ENCODE data around the gene ITGB1BP2.
"Not testable (repeated sequence)": the region's sequence is repeated elsewhere in the genome, so short reads cannot be mapped to it uniquely, and the experiment has no call there.

Gene ITGB1BP2

GRCh38 chrX:71302461-71303213 is 1.1 kb downstream of the ITGB1BP2 start:
- DNase-seq (ENCODE audit: insufficient read length, low spot score): no peak
- FAIRE-seq: no peak
- TF ChIP-seq SPI1 (IDR thresholded peaks at IDR 0.05; ENCODE audit: low read depth, low read length): no peak

GRCh38 chrX:71304561-71304960 is 3.0 kb downstream of the ITGB1BP2 start:
- DNase-seq (ENCODE audit: insufficient read length, low spot score): no peak
- FAIRE-seq: no peak
- no peak for TF ChIP-seq POLR2A (IDR thresholded peaks at IDR 0.05; ENCODE audit: low read depth, low read length)
- TF ChIP-seq TAF1 (IDR thresholded peaks at IDR 0.05; ENCODE audit: low read depth, low read length): no peak
- TF ChIP-seq PAX5 (IDR thresholded peaks at IDR 0.05; ENCODE audit: insufficient read depth, low read length, severe bottlenecking): no peak
- no peak for TF ChIP-seq POLR2AphosphoS5 (IDR thresholded peaks at IDR 0.05; ENCODE audit: low read depth, low read length)
- TF ChIP-seq POU2F2 (IDR thresholded peaks at IDR 0.05; ENCODE audit: low read depth, low read length): no peak
- TF ChIP-seq SPI1 (IDR thresholded peaks at IDR 0.05; ENCODE audit: low read depth, low read length): no peak

- DNase-seq (ENCODE audit: insufficient read length, low spot score) (no peak), FAIRE-seq (peak; percentile 48)
- TF ChIP-seq POU2F2 (IDR thresholded peaks at IDR 0.05; ENCODE audit: low read depth, low read length) (no peak), POLR2AphosphoS5 (IDR thresholded peaks at IDR 0.05; ENCODE audit: low read depth, low read length) (no peak), PAX5 (IDR thresholded peaks at IDR 0.05; ENCODE audit: insufficient read depth, low read length, severe bottlenecking) (no peak), TAF1 (IDR thresholded peaks at IDR 0.05; ENCODE audit: low read depth, low read length) (no peak), POLR2A (IDR thresholded peaks at IDR 0.05; ENCODE audit: low read depth, low read length) (no peak), SPI1 (IDR thresholded peaks at IDR 0.05; ENCODE audit: low read depth, low read length) (no peak)
These were observed 14.4 kb downstream of the ITGB1BP2 start for GRCh38 chrX:71315917-71316316.

- not testable (repeated sequence) for DNase-seq (ENCODE audit: insufficient read length, low spot score); FAIRE-seq
These were observed 15.4 kb downstream of the ITGB1BP2 start for GRCh38 chrX:71316959-71317358.

- DNase-seq (ENCODE audit: insufficient read length, low spot score): no peak
- TF ChIP-seq POLR2AphosphoS5 (IDR thresholded peaks at IDR 0.05; ENCODE audit: low read depth, low read length) (no peak), TAF1 (IDR thresholded peaks at IDR 0.05; ENCODE audit: low read depth, low read length) (no peak)
- FAIRE-seq: no peak
These were observed 18.6 kb downstream of the ITGB1BP2 start for GRCh38 chrX:71320126-71320525.

GRCh38 chrX:71321731-71322130 is 20.2 kb downstream of the ITGB1BP2 start:
- no peak for DNase-seq (ENCODE audit: insufficient read length, low spot score)
- TF ChIP-seq POLR2A (IDR thresholded peaks at IDR 0.05; ENCODE audit: low read depth, low read length): no peak
- TF ChIP-seq PAX5 (IDR thresholded peaks at IDR 0.05; ENCODE audit: insufficient read depth, low read length, severe bottlenecking): no peak
- no peak for TF ChIP-seq SPI1 (IDR thresholded peaks at IDR 0.05; ENCODE audit: low read depth, low read length)
- no peak for TF ChIP-seq TAF1 (IDR thresholded peaks at IDR 0.05; ENCODE audit: low read depth, low read length)
- TF ChIP-seq POU2F2 (IDR thresholded peaks at IDR 0.05; ENCODE audit: low read depth, low read length): no peak
- no peak for TF ChIP-seq POLR2AphosphoS5 (IDR thresholded peaks at IDR 0.05; ENCODE audit: low read depth, low read length)
- FAIRE-seq: no peak

GRCh38 chrX:71324452-71324851 is 22.9 kb downstream of the ITGB1BP2 start:
- not testable (repeated sequence) for DNase-seq (ENCODE audit: insufficient read length, low spot score); FAIRE-seq

DNA sequence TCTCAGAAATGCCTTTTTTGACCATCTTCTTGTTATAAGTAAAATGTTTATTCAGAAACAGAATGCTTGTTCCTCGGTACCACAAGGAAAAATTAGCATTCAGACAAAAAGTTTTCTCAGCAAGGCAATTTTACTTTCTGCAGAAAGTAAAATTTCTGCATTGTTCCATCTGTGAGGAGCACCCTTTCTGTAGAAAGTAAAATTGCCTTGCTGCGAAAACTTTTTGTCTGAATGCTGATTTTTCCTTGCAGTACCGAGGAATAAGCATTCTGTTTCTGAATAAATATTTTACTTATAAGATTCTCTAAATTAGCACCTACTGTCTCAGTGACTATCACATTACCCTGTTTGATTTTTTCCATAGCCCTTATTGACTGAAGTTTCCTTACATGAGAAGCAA is 24.8 kb downstream of the ITGB1BP2 start:
- TF ChIP-seq POU2F2 (IDR thresholded peaks at IDR 0.05; ENCODE audit: low read depth, low read length): no peak
- no peak for TF ChIP-seq SPI1 (IDR thresholded peaks at IDR 0.05; ENCODE audit: low read depth, low read length)
- no peak for TF ChIP-seq POLR2AphosphoS5 (IDR thresholded peaks at IDR 0.05; ENCODE audit: low read depth, low read length)
- TF ChIP-seq PAX5 (IDR thresholded peaks at IDR 0.05; ENCODE audit: insufficient read depth, low read length, severe bottlenecking): no peak
- TF ChIP-seq POLR2A (IDR thresholded peaks at IDR 0.05; ENCODE audit: low read depth, low read length): no peak
- no peak for TF ChIP-seq TAF1 (IDR thresholded peaks at IDR 0.05; ENCODE audit: low read depth, low read length)
- no peak for FAIRE-seq

DNA sequence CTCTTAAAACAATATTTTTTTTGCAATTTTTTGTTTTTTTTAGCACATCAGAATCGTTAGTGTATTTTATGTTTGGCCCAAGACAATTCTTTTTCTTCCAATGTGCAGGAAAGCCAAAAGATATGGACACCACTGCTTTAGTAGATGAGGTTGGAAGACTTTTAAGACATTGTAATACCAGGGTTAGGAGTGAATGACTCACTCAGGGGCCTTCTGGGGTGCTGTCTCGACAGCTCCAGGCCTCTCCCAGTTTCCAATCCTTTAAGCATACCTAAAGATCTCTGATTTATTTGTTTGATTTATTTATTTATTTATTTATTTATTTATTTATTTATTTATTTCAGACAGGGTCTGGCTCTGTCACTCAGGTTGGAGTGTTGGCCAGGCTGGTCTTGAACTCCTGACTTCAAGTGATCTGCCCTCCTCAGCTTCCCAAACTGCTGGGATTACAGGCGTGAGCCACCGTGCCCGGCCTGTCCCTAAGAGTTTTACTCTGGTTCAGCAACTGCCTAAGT is 47.7 kb downstream of the ITGB1BP2 start:
- FAIRE-seq: peak; percentile 85

More for the DNA sequence above, 24.8 kb downstream of the ITGB1BP2 start:
- no peak for DNase-seq (ENCODE audit: insufficient read length, low spot score)

DNA sequence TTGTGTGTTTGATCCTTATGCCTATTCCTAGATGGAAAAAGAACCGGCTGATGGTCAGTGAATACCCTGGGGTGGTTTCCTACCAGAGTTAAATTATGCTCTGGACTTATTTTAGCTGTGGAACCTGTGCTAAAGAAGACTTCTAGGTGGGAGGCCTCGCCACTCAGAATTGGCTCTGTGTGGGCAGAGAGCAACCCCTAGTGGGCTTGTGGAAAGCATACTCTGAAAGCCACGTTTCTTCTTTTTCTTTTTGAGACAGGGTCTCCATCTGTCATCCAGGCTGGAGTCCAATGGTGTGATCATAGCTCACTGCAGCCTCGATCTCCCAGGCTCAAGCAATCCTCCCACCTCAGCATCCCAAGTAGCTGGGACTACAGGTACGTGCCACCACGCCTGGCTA is 48.3 kb downstream of the ITGB1BP2 start:
- not testable (repeated sequence) for DNase-seq (ENCODE audit: insufficient read length, low spot score)
- FAIRE-seq: peak; percentile 26

More for the DNA sequence above, 47.7 kb downstream of the ITGB1BP2 start:
- DNase-seq (ENCODE audit: insufficient read length, low spot score): not testable (repeated sequence)

- FAIRE-seq; DNase-seq (ENCODE audit: insufficient read length, low spot score): not testable (repeated sequence)
These were observed 50.9 kb downstream of the ITGB1BP2 start for GRCh38 chrX:71352439-71352838.
